ENCODE data around the gene TEAD1. TPM values are rescaled to one million over a fixed set of nuclear protein-coding genes. Genes with fewer than 3 reads are reported as not detected.

The TEAD1 gene
- total RNA-seq, 1 donor from 2014 or later: 154 TPM

DNA sequence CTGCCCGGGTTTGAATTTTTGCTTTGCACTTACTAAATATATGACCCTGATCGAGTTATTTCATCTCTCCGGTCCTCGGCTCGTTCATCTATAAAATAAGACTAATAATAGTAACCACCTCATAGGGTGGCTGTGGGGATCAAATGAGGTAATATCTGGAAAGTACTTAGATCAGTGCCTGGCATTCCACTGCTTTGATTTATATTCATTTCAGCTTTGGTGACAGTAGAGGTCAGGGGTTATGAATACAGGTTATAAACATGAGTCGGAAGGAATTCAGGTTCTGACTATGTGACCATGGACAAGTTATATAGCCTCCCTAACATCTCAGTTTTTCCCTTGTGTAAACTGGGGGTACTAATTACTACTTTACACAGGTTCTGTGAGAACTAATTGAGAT lies 2.9 kb upstream of the TEAD1 start:
- TF ChIP-seq CTCF (IDR thresholded peaks at IDR 0.05): no peak
- Mint-ChIP-seq H3K9me3 (ENCODE audit: unreplicated experiment) (peaks cover 5% of the 10 kb centered on the region), H3K27ac (ENCODE audit: unreplicated experiment) (no peak overlapping the region), H3K36me3 (ENCODE audit: unreplicated experiment) (no peaks in the 10 kb centered on the region), H3K4me3 (ENCODE audit: unreplicated experiment) (no peak overlapping the region), H3K4me1 (ENCODE audit: unreplicated experiment) (peaks cover 18% of the 10 kb centered on the region), H3K27me3 (ENCODE audit: unreplicated experiment) (no peaks in the 10 kb centered on the region)
- DNase-seq (ENCODE audit: extremely low spot score, unreplicated experiment): no peak

GRCh38 chr11:12673601-12673923 lies 659 bp upstream of the TEAD1 start:
- no peak for TF ChIP-seq CTCF (IDR thresholded peaks at IDR 0.05)
- Mint-ChIP-seq H3K27me3 (ENCODE audit: unreplicated experiment) (no peaks in the 10 kb centered on the region), H3K9me3 (ENCODE audit: unreplicated experiment) (no peaks in the 10 kb centered on the region), H3K27ac (ENCODE audit: unreplicated experiment) (peak overlapping the region; percentile 97), H3K4me1 (ENCODE audit: unreplicated experiment) (peaks cover 36% of the 10 kb centered on the region), H3K36me3 (ENCODE audit: unreplicated experiment) (no peaks in the 10 kb centered on the region), H3K4me3 (ENCODE audit: unreplicated experiment) (peak overlapping the region; percentile 79)
- DNase-seq (ENCODE audit: extremely low spot score, unreplicated experiment): no peak

DNA sequence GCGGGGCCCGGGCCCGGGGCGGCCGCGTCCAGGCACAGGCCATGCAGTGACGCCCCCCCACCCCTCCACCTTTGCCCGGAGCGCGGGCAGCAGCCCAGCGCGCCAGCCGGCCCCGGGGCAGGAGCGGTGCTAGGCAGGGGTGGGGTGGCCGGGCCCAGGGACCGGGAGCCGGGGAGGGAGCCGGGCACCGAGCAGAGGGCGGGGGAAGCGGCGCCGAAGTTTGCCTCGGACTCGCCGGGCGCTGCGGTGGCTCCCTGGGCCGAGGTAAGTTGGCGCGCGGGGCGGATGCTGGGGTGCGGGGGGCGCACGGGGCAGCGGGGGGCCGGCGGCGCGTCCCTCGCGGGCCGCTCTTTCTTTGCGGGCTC lies 332 bp downstream of the TEAD1 start:
- DNase-seq (ENCODE audit: extremely low spot score, unreplicated experiment): no peak
- Mint-ChIP-seq H3K9me3 (ENCODE audit: unreplicated experiment) (no peaks in the 10 kb centered on the region), H3K36me3 (ENCODE audit: unreplicated experiment) (no peaks in the 10 kb centered on the region), H3K4me1 (ENCODE audit: unreplicated experiment) (peaks cover 40% of the 10 kb centered on the region), H3K4me3 (ENCODE audit: unreplicated experiment) (no peak overlapping the region), H3K27ac (ENCODE audit: unreplicated experiment) (no peak overlapping the region), H3K27me3 (ENCODE audit: unreplicated experiment) (no peaks in the 10 kb centered on the region)
- TF ChIP-seq CTCF (IDR thresholded peaks at IDR 0.05): no peak

GRCh38 chr11:12674936-12675696 lies 895 bp downstream of the TEAD1 start:
- Mint-ChIP-seq H3K4me1 (ENCODE audit: unreplicated experiment) (peaks cover 41% of the 10 kb centered on the region), H3K36me3 (ENCODE audit: unreplicated experiment) (no peaks in the 10 kb centered on the region), H3K4me3 (ENCODE audit: unreplicated experiment) (peak overlapping the region; percentile 92), H3K27ac (ENCODE audit: unreplicated experiment) (peak overlapping the region; percentile 97), H3K9me3 (ENCODE audit: unreplicated experiment) (no peaks in the 10 kb centered on the region), H3K27me3 (ENCODE audit: unreplicated experiment) (no peaks in the 10 kb centered on the region)
- no peak for TF ChIP-seq CTCF (IDR thresholded peaks at IDR 0.05)
- no peak for DNase-seq (ENCODE audit: extremely low spot score, unreplicated experiment)

DNA sequence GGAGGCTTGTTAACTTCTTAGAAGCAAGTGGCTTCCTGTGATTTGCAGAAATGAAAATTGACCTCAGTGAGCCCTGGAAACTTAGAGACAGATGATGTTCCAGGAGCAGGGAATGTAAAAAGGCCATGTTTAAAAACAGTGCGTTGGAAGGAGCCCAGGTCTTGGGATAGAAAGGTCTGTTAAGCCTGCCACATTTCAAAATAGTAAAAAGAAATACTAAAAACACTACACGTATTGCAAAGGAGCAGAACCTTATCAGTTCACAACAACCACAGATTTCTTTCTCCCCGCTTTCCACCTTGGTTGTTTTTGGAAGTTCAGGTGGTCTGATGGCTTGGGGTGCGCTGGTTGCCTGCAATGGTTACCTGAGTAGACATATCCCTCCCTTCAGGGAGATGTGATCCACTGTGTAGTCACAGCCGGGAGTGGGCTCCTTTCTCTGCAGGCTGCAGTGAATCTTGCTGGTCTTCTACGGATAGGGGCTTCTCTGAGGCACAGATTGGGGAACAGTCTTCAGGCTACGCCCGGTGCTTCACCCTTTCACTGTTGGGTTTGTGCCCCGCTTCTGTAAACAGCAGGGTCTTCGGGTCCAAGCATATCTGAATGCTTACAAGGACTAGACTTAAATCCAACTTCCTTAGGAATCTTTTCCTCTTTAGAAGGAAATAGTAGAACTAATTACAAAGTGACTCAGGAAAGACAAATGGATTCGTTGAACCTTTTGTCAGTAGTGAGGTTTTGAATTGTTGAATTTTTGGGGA lies 1.9 kb downstream of the TEAD1 start:
- Mint-ChIP-seq H3K4me1 (ENCODE audit: unreplicated experiment) (peaks cover 51% of the 10 kb centered on the region), H3K9me3 (ENCODE audit: unreplicated experiment) (no peaks in the 10 kb centered on the region), H3K27ac (ENCODE audit: unreplicated experiment) (peak overlapping the region; percentile 97), H3K27me3 (ENCODE audit: unreplicated experiment) (no peaks in the 10 kb centered on the region), H3K4me3 (ENCODE audit: unreplicated experiment) (peak overlapping the region; percentile 92), H3K36me3 (ENCODE audit: unreplicated experiment) (peaks cover 2% of the 10 kb centered on the region)
- no peak for TF ChIP-seq CTCF (IDR thresholded peaks at IDR 0.05)
- no peak for DNase-seq (ENCODE audit: extremely low spot score, unreplicated experiment)
